PC-9 (cell line): ENCODE data around the gene KCNK10.

Source experiments
- EZH2 ChIP-seq: fragments of 200-600 bp; sonication (generic); IDR thresholded peaks from 2 replicates; pipeline ENCODE4 v1.8.0; 2017; ENCODE audit warnings: antibody characterized with exemption, low read depth
- TF ChIP-seq, protein P1 (sequence below): fragments of 200-600 bp; sonication (generic); conservative IDR thresholded peaks from 2 replicates; pipeline ENCODE4 v1.6.1; 2017; ENCODE audit warnings: mixed run types, antibody characterized with exemption, mild to moderate bottlenecking, moderate library complexity

DNA sequence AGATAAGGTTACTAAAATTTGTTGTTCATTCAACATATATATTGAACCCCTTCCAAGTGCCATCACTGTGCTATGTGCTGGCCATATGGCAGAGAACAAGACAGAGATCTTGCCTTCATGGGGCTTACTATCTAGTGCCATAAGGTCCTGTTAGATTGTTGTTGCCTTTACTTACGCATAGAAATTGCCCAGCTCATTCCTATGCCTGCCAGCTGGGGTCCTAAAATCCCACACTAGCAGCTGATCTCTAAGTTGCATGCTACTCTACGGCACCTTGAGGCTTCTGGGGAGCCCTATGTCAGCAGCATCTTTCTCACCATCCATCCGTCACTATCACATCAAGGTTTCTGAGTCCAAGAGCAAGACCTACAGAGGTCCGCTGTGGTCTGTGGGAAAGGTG, 1.4 kb upstream of the KCNK10 start:
- TF ChIP-seq EZH2: no peak
- TF ChIP-seq, protein P1, sequence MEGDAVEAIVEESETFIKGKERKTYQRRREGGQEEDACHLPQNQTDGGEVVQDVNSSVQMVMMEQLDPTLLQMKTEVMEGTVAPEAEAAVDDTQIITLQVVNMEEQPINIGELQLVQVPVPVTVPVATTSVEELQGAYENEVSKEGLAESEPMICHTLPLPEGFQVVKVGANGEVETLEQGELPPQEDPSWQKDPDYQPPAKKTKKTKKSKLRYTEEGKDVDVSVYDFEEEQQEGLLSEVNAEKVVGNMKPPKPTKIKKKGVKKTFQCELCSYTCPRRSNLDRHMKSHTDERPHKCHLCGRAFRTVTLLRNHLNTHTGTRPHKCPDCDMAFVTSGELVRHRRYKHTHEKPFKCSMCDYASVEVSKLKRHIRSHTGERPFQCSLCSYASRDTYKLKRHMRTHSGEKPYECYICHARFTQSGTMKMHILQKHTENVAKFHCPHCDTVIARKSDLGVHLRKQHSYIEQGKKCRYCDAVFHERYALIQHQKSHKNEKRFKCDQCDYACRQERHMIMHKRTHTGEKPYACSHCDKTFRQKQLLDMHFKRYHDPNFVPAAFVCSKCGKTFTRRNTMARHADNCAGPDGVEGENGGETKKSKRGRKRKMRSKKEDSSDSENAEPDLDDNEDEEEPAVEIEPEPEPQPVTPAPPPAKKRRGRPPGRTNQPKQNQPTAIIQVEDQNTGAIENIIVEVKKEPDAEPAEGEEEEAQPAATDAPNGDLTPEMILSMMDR: no peak
